PC-3 (cell line): Measurements from ENCODE around the gene FAM118B. TPM values are rescaled to one million over a fixed set of nuclear protein-coding genes. Genes with fewer than 3 reads are reported as not detected.

Source experiments
- ATAC-seq: fragments of 200-7000 bp; cut with Tn5 transposase; 2 replicates; pipeline ENCODE4 v1.9.1; 2020; ENCODE audit warnings: mild to moderate bottlenecking, moderate library complexity
- BruUV-seq: library from RNA; stranded (reverse); fragments of 400-500 nt; replicated peaks from 2 replicates; lab custom pipeline; 2021; lab: Mats Ljungman, UMichigan
- CTCF ChIA-PET: fragments of 300-600 bp; sonication (Branson Sonifier 250); formaldehyde crosslinking; loops from one replicate; lab custom pipeline; 2022; ENCODE audit warnings: antibody characterized with exemption; lab: Charles Lee
- POLR2A ChIA-PET: fragments of 300-600 bp; sonication (Branson Sonifier 250); formaldehyde crosslinking; loops from one replicate; lab custom pipeline; 2022; ENCODE audit warnings: antibody characterized with exemption; ENCODE audit not compliant: unreplicated experiment; lab: Charles Lee
- DNase-seq: peaks from one replicate; pipeline ENCODE4 v3.0.0-alpha.2; 2015
- H2AFZ ChIP-seq: fragments of 300-600 bp; sonication (generic); 2 replicates; pipeline ENCODE4 v1.6.0; 2016; ENCODE audit warnings: antibody characterized with exemption, low read length
- H3F3A ChIP-seq: fragments of 300-600 bp; sonication (generic); one replicate; pipeline ENCODE4 v1.6.0; 2017; ENCODE audit warnings: antibody characterized with exemption, low read length, control low read depth, mild to moderate bottlenecking; ENCODE audit not compliant: unreplicated experiment
- H3K27ac ChIP-seq: fragments of 300-600 bp; sonication (generic); 2 replicates; pipeline ENCODE4 v1.5.1; 2016; ENCODE audit warnings: mild to moderate bottlenecking, low read length
- H3K27me3 ChIP-seq: fragments of 300-600 bp; sonication (generic); 2 replicates; pipeline ENCODE4 v1.6.1; 2016; ENCODE audit warnings: low read length, mixed read lengths
- H3K36me3 ChIP-seq: fragments of 300-600 bp; sonication (generic); 2 replicates; pipeline ENCODE4 v1.6.1; 2016; ENCODE audit warnings: low read depth, mixed run types, low read length, mixed read lengths
- H3K4me1 ChIP-seq: fragments of 300-600 bp; sonication (generic); 2 replicates; pipeline ENCODE4 v1.5.1; 2016; ENCODE audit warnings: low read length; ENCODE audit not compliant: insufficient read depth
- H3K4me2 ChIP-seq: fragments of 300-600 bp; sonication (generic); 2 replicates; pipeline ENCODE4 v1.6.0; 2016; ENCODE audit warnings: low read length
- H3K4me3 ChIP-seq: fragments of 300-600 bp; sonication (generic); 2 replicates; pipeline ENCODE4 v1.5.1; 2016; ENCODE audit warnings: mild to moderate bottlenecking, low read length, mixed read lengths
- H3K79me2 ChIP-seq: fragments of 300-600 bp; sonication (generic); 2 replicates; pipeline ENCODE4 v1.6.1; 2017; ENCODE audit warnings: low read length, mixed read lengths
- H3K9ac ChIP-seq: fragments of 300-600 bp; sonication (generic); 2 replicates; pipeline ENCODE4 v1.6.0; 2016; ENCODE audit warnings: mild to moderate bottlenecking, low read length
- H3K9me2 ChIP-seq: fragments of 300-600 bp; sonication (generic); replicated peaks from 2 replicates; pipeline ENCODE4 v1.6.1; 2016; ENCODE audit warnings: mixed run types, low read length, mixed read lengths
- H3K9me3 ChIP-seq: fragments of 300-600 bp; sonication (generic); 2 replicates; pipeline ENCODE4 v1.6.1; 2016; ENCODE audit warnings: low read length, mixed read lengths
- H4K20me1 ChIP-seq: fragments of 300-600 bp; sonication (generic); 2 replicates; pipeline ENCODE4 v1.6.1; 2016; ENCODE audit warnings: low read length, mixed read lengths
- EZH2 ChIP-seq: fragments of 300-600 bp; sonication (generic); IDR thresholded peaks from one replicate; pipeline ENCODE4 v1.6.1; 2017; ENCODE audit warnings: antibody characterized with exemption, mild to moderate bottlenecking, low read length; ENCODE audit not compliant: unreplicated experiment
- EZH2phosphoT487 ChIP-seq: fragments of 300-600 bp; sonication (generic); IDR thresholded peaks from 2 replicates; pipeline ENCODE4 v1.6.1; 2018; ENCODE audit warnings: mild to moderate bottlenecking, antibody characterized with exemption, low read length, borderline replicate concordance
- intact Hi-C: fragments of 100-400 bp; cut with micrococcal nuclease; formaldehyde crosslinking; loops from 2 replicates; pipeline ENCODE4 v1.9.0; 2023
- total RNA-seq: library from RNA; depleted of rRNA; stranded (reverse); fragments of >200 nt; gene quantifications from 2 replicates; pipeline ENCODE4 v1.2.3, GENCODE V29; 2014
- TF ChIP-seq, protein P1 (sequence below): fragments of 300-600 bp; sonication (generic); conservative IDR thresholded peaks from 2 replicates; pipeline ENCODE4 v1.5.1; 2017; ENCODE audit warnings: antibody characterized with exemption, low read depth, mild to moderate bottlenecking, low read length

FAM118B gene
- total RNA-seq, 1 experiment from 2014 or later, result 24.3 TPM

DNA sequence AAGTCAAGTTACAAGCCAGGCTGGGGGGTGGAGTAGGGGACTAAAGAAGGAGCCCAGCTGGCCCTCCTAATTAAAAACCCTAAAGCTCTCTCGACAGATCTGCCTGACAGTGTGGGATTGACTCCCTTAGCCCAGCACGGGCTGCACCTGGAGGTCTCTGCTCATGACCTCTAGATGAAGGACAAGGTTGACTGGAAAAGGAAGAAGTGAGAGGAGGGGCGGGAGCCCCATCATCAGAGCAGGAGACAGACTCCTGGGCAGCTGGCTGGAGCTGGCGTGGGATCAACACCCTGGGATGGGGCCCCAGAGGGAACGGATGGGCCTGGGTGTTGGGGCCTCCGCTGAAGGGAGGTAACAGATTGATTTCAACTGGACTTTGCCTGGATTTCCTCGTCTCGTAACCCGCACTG is 46.3 kb upstream of the FAM118B start:
- no peak overlapping the region for H2AFZ ChIP-seq
- POLR2A ChIA-PET, result no interaction called here
- CTCF ChIA-PET, result interaction anchor here (0.6 kb wide), 1 partner anchor 226 kb away, joined by 3 read pairs; no protein-coding TSS in a partner anchor

DNA sequence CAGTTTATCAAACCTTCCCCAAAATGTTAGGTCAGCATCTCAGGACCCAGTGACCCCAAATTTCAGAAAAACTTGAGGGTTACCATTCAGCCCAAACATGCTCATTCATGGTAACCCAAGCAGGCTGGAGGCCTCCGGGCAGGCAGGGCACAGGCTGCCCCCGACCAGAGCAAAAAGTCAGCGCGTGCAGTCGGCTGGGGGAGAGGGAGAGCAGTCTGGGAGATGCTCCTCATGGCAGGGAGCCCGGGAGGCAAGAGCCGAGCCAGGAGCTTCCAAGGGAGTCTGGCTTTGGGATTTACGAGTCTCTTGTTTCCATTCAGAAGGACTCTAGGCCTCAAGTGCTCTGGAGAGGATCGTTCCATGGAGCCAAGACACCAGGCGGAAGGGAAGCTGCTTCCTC is 45.8 kb upstream of the FAM118B start:
- CTCF ChIA-PET, result interaction anchor here (0.6 kb wide), 1 partner anchor 227 kb away, joined by 3 read pairs; no protein-coding TSS in a partner anchor

More for the DNA sequence above, 46.3 kb upstream of the FAM118B start:
- H3K4me1 ChIP-seq, result no peaks in the 10 kb centered on the region
- H3K9me2 ChIP-seq, result no peaks in the 10 kb centered on the region
- H3K9me3 ChIP-seq, result no peaks in the 10 kb centered on the region
- no TSS peak for BruUV-seq
- H4K20me1 ChIP-seq, result no peaks in the 10 kb centered on the region
- ATAC-seq (no peak), DNase-seq (no peak)
- H3K27ac ChIP-seq, result no peak overlapping the region
- no peaks in the 10 kb centered on the region for H3F3A ChIP-seq
- H3K4me3 ChIP-seq, result no peak overlapping the region
- intact Hi-C loops, result no loop called here
- no peak overlapping the region for H3K4me2 ChIP-seq
- TF ChIP-seq, protein P1, sequence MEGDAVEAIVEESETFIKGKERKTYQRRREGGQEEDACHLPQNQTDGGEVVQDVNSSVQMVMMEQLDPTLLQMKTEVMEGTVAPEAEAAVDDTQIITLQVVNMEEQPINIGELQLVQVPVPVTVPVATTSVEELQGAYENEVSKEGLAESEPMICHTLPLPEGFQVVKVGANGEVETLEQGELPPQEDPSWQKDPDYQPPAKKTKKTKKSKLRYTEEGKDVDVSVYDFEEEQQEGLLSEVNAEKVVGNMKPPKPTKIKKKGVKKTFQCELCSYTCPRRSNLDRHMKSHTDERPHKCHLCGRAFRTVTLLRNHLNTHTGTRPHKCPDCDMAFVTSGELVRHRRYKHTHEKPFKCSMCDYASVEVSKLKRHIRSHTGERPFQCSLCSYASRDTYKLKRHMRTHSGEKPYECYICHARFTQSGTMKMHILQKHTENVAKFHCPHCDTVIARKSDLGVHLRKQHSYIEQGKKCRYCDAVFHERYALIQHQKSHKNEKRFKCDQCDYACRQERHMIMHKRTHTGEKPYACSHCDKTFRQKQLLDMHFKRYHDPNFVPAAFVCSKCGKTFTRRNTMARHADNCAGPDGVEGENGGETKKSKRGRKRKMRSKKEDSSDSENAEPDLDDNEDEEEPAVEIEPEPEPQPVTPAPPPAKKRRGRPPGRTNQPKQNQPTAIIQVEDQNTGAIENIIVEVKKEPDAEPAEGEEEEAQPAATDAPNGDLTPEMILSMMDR, result no peak
- H3K9ac ChIP-seq, result no peak overlapping the region
- H3K36me3 ChIP-seq, result no peaks in the 10 kb centered on the region
- H3K79me2 ChIP-seq, result no peaks in the 10 kb centered on the region
- no peaks in the 10 kb centered on the region for H3K27me3 ChIP-seq

DNA sequence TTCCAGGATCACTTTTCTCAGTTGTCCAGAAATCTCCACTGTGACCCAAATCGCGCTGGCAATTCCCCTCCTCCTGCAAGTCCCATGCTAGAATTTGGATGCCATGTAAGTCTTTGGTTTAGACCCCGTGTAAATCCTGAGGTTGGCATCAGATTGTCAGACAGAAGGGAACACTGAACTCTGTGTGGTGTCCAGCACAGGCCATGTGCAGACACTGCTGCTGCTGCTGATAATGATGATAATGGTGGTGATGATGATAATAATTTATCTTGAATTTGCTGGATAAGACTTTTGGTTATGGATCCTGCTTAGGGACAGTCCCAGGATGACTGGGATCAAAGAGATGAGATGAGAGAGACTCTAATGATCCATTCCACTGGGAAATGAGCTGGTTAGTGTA is 45.2 kb upstream of the FAM118B start:
- Histone ChIP-seq H3K4me1 (no peaks in the 10 kb centered on the region), H3K9me3 (no peaks in the 10 kb centered on the region), H3K9me2 (no peaks in the 10 kb centered on the region), H2AFZ (no peak overlapping the region), H3K36me3 (no peaks in the 10 kb centered on the region), H3K4me3 (no peak overlapping the region), H3K79me2 (no peaks in the 10 kb centered on the region), H3K9ac (no peak overlapping the region), H3K4me2 (no peak overlapping the region), H3K27ac (no peak overlapping the region), H4K20me1 (no peaks in the 10 kb centered on the region), H3F3A (no peaks in the 10 kb centered on the region), H3K27me3 (no peaks in the 10 kb centered on the region)
- ATAC-seq, result no peak
- POLR2A ChIA-PET, result no interaction called here
- TF ChIP-seq, protein P1, result no peak
- TF ChIP-seq EZH2phosphoT487, result no peak
- TF ChIP-seq EZH2, result no peak
- BruUV-seq, result no TSS peak
- CTCF ChIA-PET, result no interaction called here
- no peak for DNase-seq
- intact Hi-C loops, result no loop called here

More for the DNA sequence above, 45.8 kb upstream of the FAM118B start:
- intact Hi-C loops, result no loop called here
- no peak for DNase-seq
- no peak overlapping the region for H3K27ac ChIP-seq
- H3K9ac ChIP-seq, result no peak overlapping the region
- H3K4me3 ChIP-seq, result no peak overlapping the region
- no peaks in the 10 kb centered on the region for H3K27me3 ChIP-seq
- no peaks in the 10 kb centered on the region for H4K20me1 ChIP-seq
- H3K79me2 ChIP-seq, result no peaks in the 10 kb centered on the region
- POLR2A ChIA-PET, result no interaction called here
- ATAC-seq, result no peak
- no peaks in the 10 kb centered on the region for H3F3A ChIP-seq
- BruUV-seq, result no TSS peak
- H3K9me3 ChIP-seq, result no peaks in the 10 kb centered on the region
- TF ChIP-seq, protein P1, result no peak
- TF ChIP-seq EZH2 (no peak), EZH2phosphoT487 (no peak)
- H3K9me2 ChIP-seq, result no peaks in the 10 kb centered on the region
- H2AFZ ChIP-seq, result no peak overlapping the region
- no peaks in the 10 kb centered on the region for H3K4me1 ChIP-seq
- H3K36me3 ChIP-seq, result no peaks in the 10 kb centered on the region
- no peak overlapping the region for H3K4me2 ChIP-seq
